Activated naive CD4-positive, alpha-beta T cell treated with anti-CD3 and anti-CD28 coated beads for 36 hours (primary cell): ENCODE results near the gene C1orf52. TPM values are rescaled to one million over a fixed set of nuclear protein-coding genes. Genes with fewer than 3 reads are reported as not detected.
A peak's percentile ranks its signal among the peaks of the same experiment; 100 is the strongest.
"Not testable (repeated sequence)": the region's sequence is repeated elsewhere in the genome, so short reads cannot be mapped to it uniquely, and the experiment has no call there.

Source experiments
- CTCF ChIA-PET: fragments of 350-600 bp; sonication (Branson Sonifier 250); formaldehyde crosslinking; loops from one replicate; lab custom pipeline; 2021; ENCODE audit warnings: antibody characterized with exemption; lab: Charles Lee
- DNase-seq: peaks from one replicate; pipeline ENCODE4 v3.0.0-alpha.2; 2020
- H3K27ac Mint-ChIP-seq: one replicate; pipeline ENCODE4 v1.8.0; 2021; ENCODE audit warnings: mild to moderate bottlenecking, mixed read lengths
- H3K27me3 Mint-ChIP-seq: one replicate; pipeline ENCODE4 v1.8.0; 2021; ENCODE audit warnings: low read depth, mixed read lengths
- H3K36me3 Mint-ChIP-seq: one replicate; pipeline ENCODE4 v1.8.0; 2021; ENCODE audit warnings: low read depth, mixed read lengths
- H3K4me1 Mint-ChIP-seq: one replicate; pipeline ENCODE4 v1.8.0; 2021; ENCODE audit warnings: low read depth, mixed read lengths
- H3K4me3 Mint-ChIP-seq: one replicate; pipeline ENCODE4 v1.8.0; 2021; ENCODE audit warnings: mild to moderate bottlenecking, moderate library complexity, mixed read lengths
- H3K9me3 Mint-ChIP-seq: one replicate; pipeline ENCODE4 v1.8.0; 2021; ENCODE audit warnings: mixed read lengths
- intact Hi-C: fragments of 100-400 bp; cut with micrococcal nuclease; formaldehyde crosslinking; loops from one replicate; pipeline ENCODE4 v1.15.1; 2023
- total RNA-seq, 2 experiments: library from RNA; stranded (reverse); gene quantifications; one replicate each; pipeline ENCODE4 v1.2.3, GENCODE V29; 2021

The C1orf52 gene
- total RNA-seq, 2 experiments from 2014 or later, result 28.3 to 29.5 TPM

DNA sequence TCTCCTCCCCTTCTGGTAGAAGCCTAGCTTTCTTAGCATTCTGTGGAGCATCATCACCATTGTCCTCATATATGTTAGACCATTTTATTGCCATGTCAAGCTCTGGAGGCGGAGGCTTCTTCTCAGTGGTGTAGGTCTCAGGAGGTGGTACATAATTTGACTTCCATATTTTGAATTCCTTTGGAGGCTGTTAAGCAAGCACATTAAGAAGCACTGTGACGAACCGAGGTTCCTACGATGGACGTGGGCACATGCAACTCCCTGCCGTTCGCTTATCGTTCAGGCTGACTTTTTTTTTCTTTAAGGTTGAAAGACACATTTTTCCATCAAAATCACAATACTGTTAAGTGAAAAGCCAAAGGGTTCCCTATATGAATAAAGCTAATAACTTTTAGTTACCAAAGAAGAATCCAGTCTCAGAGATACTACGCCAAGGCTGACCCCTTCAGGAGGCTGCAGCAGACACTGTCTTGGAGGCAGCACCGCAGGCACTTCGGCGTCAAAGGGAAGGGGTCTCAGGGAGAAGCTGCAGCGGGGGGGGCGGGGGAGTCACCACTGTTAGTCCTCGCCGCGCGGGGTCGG is 835 bp downstream of the C1orf52 start:
- DNase-seq, result peak; percentile 24
- H3K36me3 Mint-ChIP-seq, result peaks cover 25% of the 10 kb centered on the region
- H3K9me3 Mint-ChIP-seq, result peaks cover 5% of the 10 kb centered on the region
- peak overlapping the region; percentile 96 for H3K4me3 Mint-ChIP-seq
- H3K4me1 Mint-ChIP-seq, result peaks cover 41% of the 10 kb centered on the region
- peak overlapping the region; percentile 89 for H3K27ac Mint-ChIP-seq
- CTCF ChIA-PET, result interaction anchor here (0.6 to 5.1 kb wide), 30 partner anchors 8 to 816 kb away, joined by 3 to 65 read pairs (median 4); partner anchors contain the start of genes BCL10 and SYDE2
- no peaks in the 10 kb centered on the region for H3K27me3 Mint-ChIP-seq
- intact Hi-C loops, result loop anchor here (1.0 to 5.0 kb wide), 11 partner anchors 18 to 779 kb away; partner anchors contain the start of genes BCL10, RPF1, SSX2IP and SYDE2

DNA sequence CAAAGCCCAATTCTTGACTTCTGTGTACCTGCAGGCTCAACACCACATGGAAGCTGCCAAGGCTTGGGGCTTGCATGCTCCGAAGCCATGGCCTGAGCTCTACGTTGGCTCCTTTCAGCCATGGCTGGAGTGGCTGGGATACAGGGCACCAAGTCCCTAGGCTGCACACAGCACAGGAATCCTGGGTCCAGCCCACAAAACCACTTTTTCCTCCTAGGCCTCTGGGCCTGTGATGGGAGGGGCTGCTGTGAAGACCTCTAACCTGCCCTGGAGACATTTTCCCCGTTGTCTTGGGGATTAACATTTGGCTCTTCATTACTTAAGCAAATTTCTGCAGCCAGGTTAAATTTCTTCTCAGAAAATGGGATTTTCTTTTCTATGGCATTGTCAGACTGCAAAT is 10.4 kb downstream of the C1orf52 start:
- H3K9me3 Mint-ChIP-seq, intact Hi-C loops, H3K27ac Mint-ChIP-seq, H3K27me3 Mint-ChIP-seq, H3K4me3 Mint-ChIP-seq, DNase-seq: not testable (repeated sequence)
- CTCF ChIA-PET, result interaction anchor here (0.6 to 10.7 kb wide), 4 partner anchors 9 to 305 kb away, joined by 4 to 111 read pairs (median 5); no protein-coding TSS in a partner anchor
- H3K36me3 Mint-ChIP-seq, result peaks cover 20% of the 10 kb centered on the region
- peaks cover 12% of the 10 kb centered on the region for H3K4me1 Mint-ChIP-seq

DNA sequence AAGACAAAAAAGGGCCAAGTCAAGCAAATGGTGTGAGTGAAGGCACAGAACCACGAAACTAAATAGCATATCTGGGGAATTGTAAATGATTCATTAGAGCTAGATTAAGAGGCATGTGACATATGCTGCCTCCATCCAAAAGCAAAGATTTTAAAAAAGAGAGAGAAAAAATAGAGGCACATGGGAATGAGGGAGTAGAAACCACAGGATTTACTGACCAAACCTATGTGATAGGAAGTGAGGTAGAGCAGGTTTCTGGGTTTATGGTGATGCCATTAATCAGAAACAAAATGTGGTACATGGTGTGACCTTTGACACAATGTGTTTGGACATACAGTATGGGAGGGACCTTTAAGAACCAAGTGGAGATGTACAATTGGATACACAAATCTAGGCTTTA is 13.6 kb downstream of the C1orf52 start:
- H3K4me1 Mint-ChIP-seq, result peaks cover 9% of the 10 kb centered on the region
- H3K27me3 Mint-ChIP-seq, result no peaks in the 10 kb centered on the region
- intact Hi-C loops, result no loop called here
- H3K27ac Mint-ChIP-seq, result no peak overlapping the region
- peaks cover 14% of the 10 kb centered on the region for H3K36me3 Mint-ChIP-seq
- H3K4me3 Mint-ChIP-seq, result no peak overlapping the region
- H3K9me3 Mint-ChIP-seq, result peaks cover 5% of the 10 kb centered on the region
- no peak for DNase-seq
- CTCF ChIA-PET, result interaction anchor here (3.4 kb wide), 1 partner anchor 13 kb away, joined by 14 read pairs; the partner anchor contains the start of gene C1orf52

DNA sequence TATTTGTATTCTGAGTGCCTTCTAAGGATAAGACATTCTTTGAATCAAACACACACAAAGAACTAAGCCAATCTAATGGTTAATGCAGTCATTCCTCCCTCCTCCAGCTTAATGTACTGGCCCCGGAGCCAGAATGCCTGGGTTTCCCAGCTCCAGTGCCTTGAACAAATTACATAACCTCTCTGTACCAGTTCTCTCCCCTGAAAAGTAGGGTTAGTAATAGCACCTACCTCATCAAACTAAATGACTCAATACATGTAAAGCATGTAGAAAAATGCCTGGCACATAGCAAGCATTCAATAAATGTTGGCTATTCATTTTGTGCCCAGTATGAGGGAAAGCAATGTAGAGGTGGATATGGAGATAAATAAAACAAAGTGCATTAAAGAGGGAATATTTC is 14.0 kb downstream of the C1orf52 start:
- H3K36me3 Mint-ChIP-seq, result peaks cover 11% of the 10 kb centered on the region
- intact Hi-C loops, result no loop called here
- no peak overlapping the region for H3K4me3 Mint-ChIP-seq
- CTCF ChIA-PET, result interaction anchor here (1.7 to 3.4 kb wide), 2 partner anchors 9 to 13 kb away, joined by 6 to 14 read pairs; partner anchors contain the start of gene C1orf52
- no peak for DNase-seq
- H3K4me1 Mint-ChIP-seq, result peaks cover 13% of the 10 kb centered on the region
- H3K27me3 Mint-ChIP-seq, result no peaks in the 10 kb centered on the region
- peaks cover 5% of the 10 kb centered on the region for H3K9me3 Mint-ChIP-seq
- H3K27ac Mint-ChIP-seq, result no peak overlapping the region

DNA sequence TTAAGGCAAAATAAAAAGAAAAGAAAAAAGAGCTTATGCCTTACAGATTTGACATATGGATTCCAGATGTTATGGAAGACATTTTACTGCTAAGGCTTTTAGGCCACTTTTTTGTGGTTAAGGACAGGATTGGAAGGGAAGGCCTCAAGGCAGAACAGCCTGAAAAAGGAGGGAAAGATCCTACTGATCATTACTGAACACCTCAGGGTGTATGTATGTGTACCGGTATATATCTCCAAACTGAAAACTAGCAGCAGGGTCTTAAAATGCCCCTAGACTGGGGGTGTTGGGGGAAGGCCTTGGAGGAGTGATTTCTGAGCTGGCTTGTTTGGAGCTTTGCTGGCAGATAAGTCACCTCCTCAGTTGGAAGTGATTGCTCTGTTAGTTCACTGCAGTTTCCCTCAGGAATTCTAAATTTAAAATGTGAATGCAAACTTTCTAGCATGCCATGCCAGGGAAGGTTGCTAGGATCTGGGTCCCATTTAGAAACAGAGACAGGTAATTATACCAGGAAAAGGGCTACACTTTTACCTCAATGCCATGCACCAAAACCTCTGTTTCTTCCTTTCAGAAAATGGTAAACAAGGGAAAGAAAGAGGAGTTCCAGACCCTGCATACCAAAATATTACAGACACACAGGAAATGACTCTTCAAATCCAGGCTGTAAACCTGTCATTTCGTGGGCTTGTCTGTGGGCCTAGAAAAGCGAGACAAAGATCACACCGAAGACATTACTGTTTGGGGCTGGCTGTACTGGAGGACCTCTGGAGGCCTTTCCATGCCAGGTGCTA is 15.0 kb downstream of the C1orf52 start:
- intact Hi-C loops, result no loop called here
- peaks cover 2% of the 10 kb centered on the region for H3K36me3 Mint-ChIP-seq

DNA sequence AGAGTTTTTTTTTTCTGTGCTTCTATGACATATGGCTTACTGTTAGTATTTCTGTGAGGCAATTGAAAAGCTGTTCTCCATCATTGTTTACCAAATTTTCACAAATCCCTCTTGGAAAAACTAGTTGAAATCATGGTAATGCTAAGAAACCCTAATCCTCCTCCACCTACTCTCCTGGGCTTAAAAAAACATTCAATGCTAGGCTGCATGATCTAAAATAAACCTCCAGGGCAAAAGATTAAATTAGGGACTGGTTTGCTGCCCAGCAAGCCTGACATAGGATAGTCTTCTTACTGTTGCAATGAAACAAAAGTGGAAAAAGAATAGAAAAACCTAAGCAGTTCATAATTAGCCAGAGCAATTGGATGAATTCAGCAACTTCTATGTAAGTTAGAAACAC is 16.1 kb downstream of the C1orf52 start:
- Mint-ChIP-seq H3K27ac (no peak overlapping the region), H3K4me3 (no peak overlapping the region), H3K36me3 (no peaks in the 10 kb centered on the region), H3K9me3 (no peaks in the 10 kb centered on the region), H3K4me1 (peaks cover 14% of the 10 kb centered on the region), H3K27me3 (no peaks in the 10 kb centered on the region)
- DNase-seq, result no peak
- intact Hi-C loops, result no loop called here
- CTCF ChIA-PET, result interaction anchor here (0.6 to 3.4 kb wide), 3 partner anchors 15 to 809 kb away, joined by 7 to 14 read pairs (median 9); partner anchors contain the start of gene C1orf52

More for the DNA sequence above, 15.0 kb downstream of the C1orf52 start:
- Mint-ChIP-seq H3K27ac (no peak overlapping the region), H3K27me3 (no peaks in the 10 kb centered on the region), H3K9me3 (peaks cover 4% of the 10 kb centered on the region), H3K4me3 (no peak overlapping the region), H3K4me1 (peaks cover 14% of the 10 kb centered on the region)
- no peak for DNase-seq
- CTCF ChIA-PET, result interaction anchor here (0.6 to 3.4 kb wide), 5 partner anchors 10 to 300 kb away, joined by 3 to 14 read pairs (median 6); partner anchors contain the start of gene C1orf52

DNA sequence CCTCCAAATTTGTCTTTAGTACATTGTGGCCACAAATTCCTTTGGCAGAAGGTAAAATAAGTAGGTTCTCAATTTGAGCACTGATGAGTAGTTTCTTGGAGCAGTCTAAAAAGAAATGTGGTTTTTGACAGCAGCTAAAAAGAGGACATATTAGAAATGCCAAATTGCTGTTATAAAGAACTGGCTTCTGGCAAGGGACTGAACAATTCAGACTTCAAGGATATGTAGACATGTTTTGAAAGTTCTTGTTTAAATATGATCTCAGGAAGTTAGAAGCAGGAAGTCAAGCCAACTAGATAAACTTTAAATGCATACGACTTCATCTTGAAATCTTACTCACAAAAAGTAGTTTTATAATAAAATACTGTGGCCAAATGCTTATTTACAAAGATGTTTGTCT is 18.8 kb downstream of the C1orf52 start:
- Mint-ChIP-seq H3K36me3 (no peaks in the 10 kb centered on the region), H3K4me1 (peaks cover 14% of the 10 kb centered on the region), H3K9me3 (no peaks in the 10 kb centered on the region), H3K27me3 (peaks cover 8% of the 10 kb centered on the region), H3K4me3 (no peak overlapping the region), H3K27ac (no peak overlapping the region)
- intact Hi-C loops, result loop anchor here (1.0 kb wide), 3 partner anchors 131 to 295 kb away; no protein-coding TSS in a partner anchor
- CTCF ChIA-PET, result interaction anchor here (0.5 to 1.9 kb wide), 9 partner anchors 8 to 296 kb away, joined by 3 to 24 read pairs (median 6); partner anchors contain the start of gene C1orf52
- DNase-seq, result no peak

DNA sequence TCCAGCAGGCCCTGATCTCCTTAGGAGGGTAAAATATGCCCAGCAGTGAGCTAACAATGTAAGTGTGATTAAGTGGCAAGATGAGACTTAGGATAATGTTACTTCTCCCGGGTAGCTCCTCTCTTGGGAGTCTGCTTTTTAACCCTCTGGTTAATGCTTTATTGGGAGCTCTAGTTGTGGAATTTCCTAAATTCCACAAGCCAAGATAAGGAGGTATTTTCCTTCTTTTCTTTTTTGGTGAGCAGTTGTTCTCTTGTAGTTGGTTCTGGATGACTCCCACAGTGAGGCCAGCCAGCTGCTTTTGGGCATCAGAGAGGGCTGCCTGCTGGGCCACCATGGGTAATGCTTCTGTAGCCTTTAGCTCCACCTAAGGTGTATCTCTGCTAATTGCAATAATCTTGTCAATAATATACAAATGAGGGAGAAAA is 19.3 kb downstream of the C1orf52 start:
- Mint-ChIP-seq H3K27me3 (peaks cover 8% of the 10 kb centered on the region), H3K4me3 (no peak overlapping the region), H3K9me3 (no peaks in the 10 kb centered on the region), H3K27ac (no peak overlapping the region), H3K36me3 (no peaks in the 10 kb centered on the region), H3K4me1 (peaks cover 14% of the 10 kb centered on the region)
- intact Hi-C loops, result loop anchor here (1.0 kb wide), 3 partner anchors 131 to 295 kb away; no protein-coding TSS in a partner anchor
- DNase-seq, result peak; percentile 51
- CTCF ChIA-PET, result interaction anchor here (0.5 to 1.9 kb wide), 11 partner anchors 8 to 296 kb away, joined by 3 to 24 read pairs (median 3); partner anchors contain the start of gene C1orf52

DNA sequence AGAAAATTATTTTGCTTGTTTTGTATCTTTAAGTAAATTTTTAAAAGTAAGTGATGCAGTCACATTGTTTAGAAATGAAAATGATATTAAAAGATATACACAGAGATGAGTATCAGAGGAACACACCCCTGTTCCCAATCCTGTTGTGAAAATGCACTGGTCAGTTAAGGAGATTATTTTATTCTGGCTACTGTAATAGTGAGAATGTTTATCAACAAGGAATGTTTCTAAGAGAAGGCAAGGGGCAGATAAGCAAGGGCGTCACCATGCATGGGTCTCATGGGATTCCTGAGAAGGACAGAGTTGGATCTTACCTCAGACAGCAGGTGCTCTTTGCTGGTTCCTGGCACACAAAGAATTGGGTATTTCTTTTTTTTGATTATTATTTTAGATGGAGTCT is 21.8 kb downstream of the C1orf52 start:
- CTCF ChIA-PET, result no interaction called here
- H3K9me3 Mint-ChIP-seq, result no peaks in the 10 kb centered on the region

DNA sequence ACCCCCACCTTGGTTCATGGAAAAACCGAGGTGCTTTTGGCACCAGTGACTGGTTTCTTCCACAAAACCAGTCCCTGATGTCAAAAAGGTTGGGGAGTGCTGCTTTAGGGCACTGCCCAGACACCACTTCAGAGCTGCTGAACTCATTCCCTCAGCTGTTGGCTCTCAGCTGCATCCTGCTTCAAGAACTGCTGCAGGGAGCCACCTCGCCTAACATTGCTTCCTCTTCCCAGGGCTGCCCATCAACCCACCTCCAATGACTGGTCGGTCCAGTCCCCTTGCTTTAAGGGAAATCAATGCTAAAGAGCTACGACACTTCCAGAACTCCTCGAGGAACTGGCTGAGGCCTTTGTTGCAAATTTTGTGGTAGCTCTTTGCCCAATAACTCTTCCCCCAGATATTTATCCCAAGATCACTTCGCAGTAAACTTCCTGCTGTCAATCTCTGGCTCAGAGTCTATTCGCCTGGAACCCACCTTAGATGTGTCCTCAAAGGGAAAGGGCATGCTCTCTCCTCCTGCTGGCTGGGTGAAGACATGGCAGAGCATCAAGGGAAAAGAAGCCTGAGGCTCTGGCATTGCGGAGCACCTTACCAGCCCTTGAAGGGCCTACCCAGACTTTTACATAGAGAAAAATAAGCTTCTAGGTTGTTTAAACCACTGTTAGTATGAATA is 29.0 kb downstream of the C1orf52 start:
- intact Hi-C loops, result no loop called here
- DNase-seq, result peak; percentile 7
- Mint-ChIP-seq H3K9me3 (no peaks in the 10 kb centered on the region), H3K4me1 (no peaks in the 10 kb centered on the region), H3K4me3 (no peak overlapping the region), H3K36me3 (no peaks in the 10 kb centered on the region), H3K27me3 (peaks cover 2% of the 10 kb centered on the region), H3K27ac (no peak overlapping the region)
- CTCF ChIA-PET, result interaction anchor here (1.1 to 3.6 kb wide), 4 partner anchors 9 to 286 kb away, joined by 3 to 17 read pairs (median 6); no protein-coding TSS in a partner anchor

More for the DNA sequence above, 21.8 kb downstream of the C1orf52 start:
- Mint-ChIP-seq H3K36me3 (no peaks in the 10 kb centered on the region), H3K4me3 (no peak overlapping the region), H3K4me1 (peaks cover 10% of the 10 kb centered on the region), H3K27me3 (peaks cover 8% of the 10 kb centered on the region), H3K27ac (no peak overlapping the region)
- no peak for DNase-seq
- intact Hi-C loops, result no loop called here

DNA sequence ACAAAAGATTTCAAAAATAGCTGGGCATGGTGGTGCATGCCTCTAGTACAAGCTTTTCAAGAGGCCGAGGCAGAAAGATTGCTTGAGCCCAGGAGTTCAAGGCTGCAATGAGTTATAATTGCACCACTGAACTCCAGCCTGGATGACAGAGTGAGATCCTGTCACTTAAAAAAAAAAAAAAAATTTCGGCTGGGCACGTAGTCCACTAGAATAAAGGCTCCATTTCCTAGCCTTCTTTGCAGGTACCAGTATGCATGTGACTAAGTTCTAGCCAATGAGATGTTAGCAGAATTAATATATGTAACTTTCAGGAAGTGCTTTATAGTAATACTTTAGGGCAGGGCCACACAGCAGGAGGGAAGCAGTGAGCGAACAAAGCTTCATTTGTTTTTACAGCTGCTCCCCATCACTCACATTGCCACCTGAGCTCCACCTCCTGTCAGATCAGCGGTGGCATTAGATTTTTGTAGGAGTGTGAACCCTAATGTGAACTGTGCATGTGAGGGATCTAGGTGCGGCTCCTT is 29.8 kb downstream of the C1orf52 start:
- intact Hi-C loops, result no loop called here
- no peak for DNase-seq
- no peak overlapping the region for H3K4me3 Mint-ChIP-seq
- no peak overlapping the region for H3K27ac Mint-ChIP-seq
- no peaks in the 10 kb centered on the region for H3K4me1 Mint-ChIP-seq
- H3K36me3 Mint-ChIP-seq, result no peaks in the 10 kb centered on the region
- H3K9me3 Mint-ChIP-seq, result no peaks in the 10 kb centered on the region
- peaks cover 2% of the 10 kb centered on the region for H3K27me3 Mint-ChIP-seq
- CTCF ChIA-PET, result interaction anchor here (0.6 to 3.6 kb wide), 4 partner anchors 10 to 293 kb away, joined by 3 to 17 read pairs (median 6); no protein-coding TSS in a partner anchor
